Daoy (cell line): ENCODE data around the gene SETMAR. TPM values are rescaled to one million over a fixed set of nuclear protein-coding genes. Genes with fewer than 3 reads are reported as not detected.

Experiments used
- DNase-seq: peaks from one replicate; pipeline ENCODE4 v3.0.0-alpha.2; 2015; ENCODE audit warnings: low read depth
- total RNA-seq: library from RNA; depleted of rRNA; stranded (reverse); fragments of >200 nt; shearing (Covaris generic); gene quantifications from 2 replicates; pipeline ENCODE4 v1.2.3, GENCODE V29; 2014; rRNA removed

SETMAR gene
- total RNA-seq, 1 experiment from 2014 or later: 17.9 TPM

GRCh38 chr3:4351164-4351855, 48.1 kb downstream of the SETMAR start:
- peak; percentile 37 for DNase-seq

GRCh38 chr3:4351872-4352271, 48.7 kb downstream of the SETMAR start:
- no peak for DNase-seq

- no peak for DNase-seq
Observed at GRCh38 chr3:4355401-4356219, 52.4 kb downstream of the SETMAR start.

DNA sequence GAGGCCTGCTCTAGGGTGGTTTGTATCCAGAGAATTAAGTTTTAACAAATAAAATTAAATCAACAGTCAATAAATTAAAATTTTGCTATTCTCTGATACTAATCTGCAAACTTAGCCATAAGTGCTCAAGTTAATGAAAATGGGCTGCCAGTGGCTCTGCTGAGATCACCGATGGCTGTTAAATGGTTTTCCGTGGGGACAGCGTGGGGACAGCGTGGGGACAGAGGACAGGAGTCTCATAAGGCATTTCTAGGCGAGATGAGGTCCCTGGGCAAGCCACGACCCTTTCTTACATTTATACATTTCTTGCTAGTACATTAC, 53.0 kb downstream of the SETMAR start:
- DNase-seq: no peak

GRCh38 chr3:4356546-4357410, 53.6 kb downstream of the SETMAR start:
- no peak for DNase-seq

DNA sequence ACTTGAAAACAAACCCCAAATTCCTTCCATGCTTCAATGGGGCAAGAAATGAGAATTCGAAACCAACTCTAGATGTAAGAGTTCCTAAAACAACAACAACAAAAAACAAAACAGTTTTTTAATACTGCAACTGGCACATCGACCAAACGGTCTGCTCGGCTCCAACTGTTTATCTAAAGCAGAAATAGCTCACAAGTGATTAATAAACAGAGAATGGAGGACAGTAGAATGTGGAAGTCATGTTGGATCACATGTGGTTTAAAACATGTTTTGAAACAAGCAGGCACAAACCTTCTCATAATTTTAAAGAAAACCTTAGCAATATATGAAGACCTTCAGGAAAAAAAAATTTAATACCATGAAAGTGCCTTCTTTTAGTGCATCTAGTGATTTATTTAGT, 55.1 kb downstream of the SETMAR start:
- DNase-seq: no peak

GRCh38 chr3:4359805-4360502, 56.8 kb downstream of the SETMAR start:
- no peak for DNase-seq

- no peak for DNase-seq
Observed at GRCh38 chr3:4360817-4361216, 57.6 kb downstream of the SETMAR start.

DNA sequence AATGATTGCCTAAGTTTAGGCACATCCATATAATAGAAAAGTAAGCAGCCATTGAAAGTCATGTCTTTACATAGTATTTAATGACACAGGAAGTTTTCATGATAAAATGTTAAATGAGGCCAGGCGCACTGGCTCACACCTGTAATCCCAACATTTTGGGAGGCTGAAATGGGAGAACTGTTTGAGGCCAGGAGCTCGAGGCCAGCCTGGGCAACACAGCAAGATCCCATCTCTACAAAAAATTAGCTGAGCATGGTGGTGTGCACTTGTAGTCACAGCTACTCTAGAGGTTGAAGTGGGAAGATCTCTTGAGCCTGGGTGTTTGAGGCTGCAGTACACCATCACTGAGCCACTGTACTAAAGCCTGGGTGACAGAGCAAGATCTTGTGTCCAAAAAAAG, 59.4 kb downstream of the SETMAR start:
- DNase-seq: no peak

Other genes starting within 250 kb of the SETMAR start
- gene SUMF1, start 163.9 kb downstream of the SETMAR start, total RNA-seq: 11.0 and 17.8 TPM in 2 replicates
- gene ITPR1, start 190.0 kb downstream of the SETMAR start, total RNA-seq: 9.8 and 26.0 TPM in 2 replicates